NCI-H2171 treated with DMSO at 0.1 percent for 48 hours (cell line): ENCODE results near the gene BANK1.

ENCODE experiments used
- DNase-seq: peaks from one replicate; lab custom pipeline; 2025; lab: John Stamatoyannopoulos, UW

Gene BANK1

DNA sequence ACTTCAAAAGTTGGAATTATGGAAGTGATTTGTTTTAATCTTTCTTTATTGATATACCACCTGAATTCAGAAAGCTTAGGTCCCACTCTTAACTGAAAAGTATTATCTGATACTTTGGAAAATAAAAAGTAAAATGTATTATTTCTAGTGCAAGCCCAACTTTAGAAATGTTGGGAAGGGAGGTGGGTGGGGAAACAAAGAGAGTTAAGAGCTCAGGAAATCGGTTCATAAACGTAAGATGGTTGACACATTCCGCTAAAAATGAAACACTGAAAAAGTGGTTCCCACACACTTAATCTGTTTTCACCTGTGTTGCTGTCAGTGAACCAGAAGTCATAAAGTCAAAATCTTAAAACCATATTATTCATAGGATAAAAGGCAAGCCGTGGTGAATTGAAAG, 237.4 kb downstream of the BANK1 start:
- DNase-seq, result no peak

DNA sequence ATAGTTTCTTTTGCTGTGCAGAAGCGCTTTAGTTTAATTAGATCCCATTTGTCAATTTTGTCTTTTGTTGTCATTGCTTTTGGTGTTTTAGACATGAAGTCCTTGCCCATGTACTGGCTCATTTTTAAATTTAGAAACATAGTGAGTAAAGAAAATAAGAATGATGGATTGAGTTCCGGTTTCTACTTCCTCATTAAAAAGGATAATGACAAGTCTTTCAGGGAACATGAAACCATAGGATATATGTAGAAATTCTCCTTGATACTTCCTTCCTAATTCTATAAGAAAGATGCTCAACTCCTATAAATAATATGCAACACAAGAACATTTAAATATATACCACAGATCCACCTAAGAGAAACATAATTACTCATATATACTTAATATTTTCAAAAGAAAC, 240.9 kb downstream of the BANK1 start:
- DNase-seq, result no peak

DNA sequence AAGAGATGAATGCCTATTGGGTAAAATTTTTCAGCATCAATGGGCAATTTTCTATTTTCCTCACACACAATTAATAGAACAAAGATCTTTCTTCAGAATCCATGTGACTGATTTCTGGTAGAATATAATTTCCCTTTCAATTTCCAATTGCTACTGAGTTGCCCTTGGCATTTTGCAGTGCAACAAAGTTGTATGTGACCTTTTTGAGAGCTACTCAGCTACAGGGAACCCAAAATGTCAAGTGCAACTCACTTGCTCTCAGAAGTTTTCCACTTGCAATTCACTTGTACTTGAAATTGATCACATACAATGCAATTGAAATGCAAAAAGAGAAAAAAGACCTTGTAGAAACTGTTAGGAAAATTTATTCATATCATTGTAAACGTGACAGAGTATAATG, 245.5 kb downstream of the BANK1 start:
- DNase-seq, result peak; percentile 16

DNA sequence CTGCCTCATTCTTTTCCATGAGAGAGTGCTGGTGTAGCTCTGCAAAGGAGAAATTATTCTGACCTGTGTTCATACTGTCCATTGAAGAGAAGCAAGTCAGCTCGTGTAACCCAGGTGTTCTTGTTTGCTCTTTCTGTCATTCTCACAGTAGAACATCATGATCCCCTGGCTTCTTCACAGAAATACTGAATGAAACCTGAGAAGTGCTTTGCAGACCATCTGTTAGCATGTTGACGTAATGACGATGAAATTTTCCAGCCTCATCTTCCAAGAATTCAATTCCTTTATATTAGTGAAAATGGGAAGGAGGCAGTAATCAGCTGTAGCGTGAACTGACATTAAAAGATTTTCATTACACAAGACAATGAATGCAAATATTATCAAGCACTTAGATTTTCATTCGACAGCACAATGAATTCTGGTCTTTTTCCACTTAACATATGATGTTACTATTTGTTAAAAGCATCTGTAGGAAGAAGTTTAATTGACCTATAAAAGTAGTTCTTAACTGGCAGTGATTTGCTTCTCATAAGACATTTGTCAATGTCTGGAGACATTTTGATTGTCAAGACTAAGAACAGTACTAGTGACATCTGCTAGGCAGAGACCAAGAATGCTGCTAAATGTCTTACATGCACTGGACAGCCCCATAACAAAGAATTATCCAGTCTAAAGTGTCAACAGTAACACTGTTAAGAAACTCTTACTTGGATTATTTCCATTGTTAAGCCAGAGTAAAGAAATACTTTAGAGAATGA, 246.3 kb downstream of the BANK1 start:
- peak; percentile 90 for DNase-seq

DNA sequence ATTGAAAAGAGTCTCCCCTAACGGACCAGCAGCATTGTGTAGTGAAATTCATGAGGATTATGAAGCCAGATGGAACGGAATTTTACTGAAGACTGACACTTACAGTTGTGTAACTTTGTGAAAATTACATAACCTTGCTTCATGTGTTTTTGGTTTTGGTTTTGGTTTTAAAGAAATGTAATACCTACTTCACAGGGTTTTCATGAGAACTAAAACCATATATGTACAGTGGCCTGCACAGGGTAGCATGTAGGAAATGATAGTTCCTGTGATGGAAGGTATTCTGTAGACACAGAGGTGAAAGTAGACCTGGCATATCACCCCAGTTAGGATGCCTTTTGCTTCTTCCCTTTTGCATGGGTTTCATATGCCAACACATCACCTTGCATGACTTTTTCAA, 247.0 kb downstream of the BANK1 start:
- peak; percentile 14 for DNase-seq

DNA sequence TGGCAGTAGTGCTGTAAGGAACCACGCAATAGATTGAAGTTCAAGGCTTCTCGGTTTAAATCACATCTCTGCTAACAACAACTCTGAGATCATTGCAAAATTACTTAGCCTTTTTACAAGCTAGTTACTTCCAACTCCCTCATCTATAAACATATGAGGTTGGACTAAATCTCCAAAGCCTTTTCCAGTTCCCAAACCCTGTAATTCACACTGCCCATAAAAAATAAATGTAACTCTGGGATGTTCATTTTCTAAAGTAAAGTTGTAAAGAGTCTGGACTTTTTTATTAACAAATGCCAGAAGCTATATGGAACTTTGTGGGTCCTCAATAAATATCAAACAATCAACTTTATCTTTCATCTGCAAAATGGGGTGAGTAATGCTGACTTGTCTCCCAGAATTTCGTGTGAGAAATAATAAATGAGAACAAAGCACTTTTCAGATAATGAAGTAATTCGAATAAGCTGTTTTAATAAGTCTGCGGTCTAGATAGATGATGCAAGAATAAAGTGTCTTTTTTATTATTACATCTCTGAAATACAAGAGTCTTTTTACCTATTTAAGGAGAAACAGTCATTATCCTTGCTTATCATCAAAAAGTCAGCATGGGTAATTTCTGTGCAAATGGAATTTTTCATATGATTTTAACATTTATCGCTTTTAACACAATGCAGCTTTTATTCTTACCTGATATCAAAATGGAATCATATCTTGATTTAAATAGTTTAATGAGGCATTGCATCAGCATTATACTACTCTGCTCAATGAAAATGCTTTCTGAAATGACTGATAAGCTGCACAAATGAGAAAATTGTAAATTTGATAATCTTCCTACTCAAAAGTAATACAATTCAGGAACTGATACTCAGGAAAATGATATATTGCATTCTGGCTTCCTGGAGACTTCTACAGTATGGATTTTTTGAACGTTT, 252.6 kb downstream of the BANK1 start:
- DNase-seq, result no peak

DNA sequence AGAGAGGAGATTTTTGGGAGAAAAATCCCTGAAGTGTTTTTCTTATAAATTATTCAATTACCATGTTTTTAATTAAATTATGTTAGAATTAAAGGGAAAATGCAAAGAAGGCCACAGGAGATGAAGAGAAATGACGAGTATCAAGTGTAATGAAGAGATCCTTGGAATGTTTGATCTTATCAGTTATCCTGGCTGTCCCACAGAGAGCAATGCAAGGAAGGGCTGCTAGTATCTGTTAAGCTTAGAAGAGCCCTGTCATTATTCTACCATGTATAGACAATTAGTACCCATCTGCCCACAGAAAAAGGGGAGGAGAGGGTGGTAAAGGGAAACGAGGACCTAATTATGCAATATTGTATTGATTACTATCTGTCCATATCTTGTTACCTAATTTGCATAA, 257.1 kb downstream of the BANK1 start:
- DNase-seq, result peak; percentile 17

DNA sequence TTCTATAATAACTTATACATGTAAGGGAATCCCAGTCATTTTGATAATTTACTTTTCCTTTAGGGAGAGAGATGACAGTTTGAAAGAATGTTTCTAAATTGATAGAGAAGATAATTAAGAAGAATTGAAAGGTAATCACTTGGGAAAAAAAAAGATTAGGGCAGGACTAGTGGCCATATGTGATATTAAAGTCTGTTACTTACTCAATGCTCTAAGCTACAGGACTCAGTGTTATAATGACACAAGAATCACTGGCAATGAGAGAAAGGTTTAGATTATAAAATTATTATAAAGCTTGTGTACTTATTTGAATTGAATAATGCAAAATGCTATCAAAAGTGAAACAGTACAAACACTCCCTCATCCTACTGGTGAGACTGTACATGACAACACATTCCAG, 265.3 kb downstream of the BANK1 start:
- no peak for DNase-seq

DNA sequence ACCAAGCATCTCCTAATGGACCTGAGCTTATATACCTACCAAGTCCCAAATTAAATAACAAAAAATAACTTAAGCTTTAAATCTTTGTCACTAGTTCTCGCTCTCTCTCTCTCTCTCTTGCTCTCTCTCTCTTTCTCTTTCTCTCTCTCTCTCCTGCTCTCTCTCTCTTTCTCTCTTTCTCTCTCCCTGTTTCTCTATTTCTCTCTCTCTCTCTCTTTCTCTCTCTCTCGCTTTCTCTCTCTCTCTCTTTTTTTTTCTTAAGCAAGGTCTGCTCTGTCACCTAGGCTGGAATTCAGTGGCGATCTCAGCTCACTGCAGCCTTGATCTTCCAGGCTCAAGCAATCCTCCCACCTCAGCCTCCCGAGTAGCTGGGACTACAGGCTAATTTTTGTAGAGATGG, 266.6 kb downstream of the BANK1 start:
- DNase-seq, result no peak

DNA sequence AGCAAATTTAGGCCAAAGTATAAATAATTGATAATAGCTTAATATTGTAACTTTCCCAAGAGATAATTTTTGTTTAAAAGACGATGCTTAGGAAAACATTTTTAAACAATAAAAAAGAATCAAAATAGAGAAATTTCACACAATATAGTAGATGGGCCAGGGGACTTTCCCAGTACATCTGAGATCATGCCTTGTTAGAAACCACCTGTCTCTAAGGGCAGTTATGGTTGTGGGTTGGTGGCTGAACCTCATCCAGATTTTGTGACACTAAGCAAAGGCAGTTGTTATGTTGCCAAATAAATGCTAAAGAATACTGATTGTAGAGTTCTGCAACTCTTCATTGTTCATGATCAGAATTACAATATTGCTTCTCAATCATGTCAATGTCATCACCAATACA, 270.6 kb downstream of the BANK1 start:
- DNase-seq, result no peak

DNA sequence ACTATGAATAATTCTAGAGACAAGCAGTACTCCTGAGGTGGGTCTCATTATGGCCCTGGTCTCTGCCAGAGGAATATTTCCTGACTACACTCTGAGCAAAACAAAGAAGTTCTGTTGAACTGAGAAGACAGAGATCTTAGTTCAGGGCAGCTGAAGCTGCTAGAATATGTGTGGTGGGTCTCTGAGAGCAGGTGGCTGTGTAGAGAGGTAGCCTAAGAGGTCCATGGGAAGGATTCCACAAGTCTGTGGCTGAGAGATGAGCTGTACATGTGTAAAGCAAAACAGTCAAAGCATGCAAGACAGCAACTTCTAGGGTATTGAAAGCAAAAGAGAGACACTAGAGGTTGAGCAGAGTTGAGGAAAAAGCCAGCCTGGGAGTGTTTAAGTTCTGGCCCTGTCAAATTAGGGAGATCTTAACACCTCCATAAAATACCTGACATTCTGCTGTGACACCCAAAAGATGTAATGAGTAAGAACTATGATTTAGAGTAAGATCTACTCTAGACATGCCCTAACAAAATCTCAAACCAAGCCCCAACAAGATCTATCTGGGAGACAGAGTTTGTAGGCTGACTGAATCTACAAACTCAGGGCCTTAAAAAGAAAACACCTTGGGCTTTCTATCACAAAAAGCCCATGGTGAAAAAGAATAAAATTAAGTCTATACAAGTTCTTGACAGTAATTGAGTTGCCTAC, 274.4 kb downstream of the BANK1 start:
- DNase-seq, result no peak

DNA sequence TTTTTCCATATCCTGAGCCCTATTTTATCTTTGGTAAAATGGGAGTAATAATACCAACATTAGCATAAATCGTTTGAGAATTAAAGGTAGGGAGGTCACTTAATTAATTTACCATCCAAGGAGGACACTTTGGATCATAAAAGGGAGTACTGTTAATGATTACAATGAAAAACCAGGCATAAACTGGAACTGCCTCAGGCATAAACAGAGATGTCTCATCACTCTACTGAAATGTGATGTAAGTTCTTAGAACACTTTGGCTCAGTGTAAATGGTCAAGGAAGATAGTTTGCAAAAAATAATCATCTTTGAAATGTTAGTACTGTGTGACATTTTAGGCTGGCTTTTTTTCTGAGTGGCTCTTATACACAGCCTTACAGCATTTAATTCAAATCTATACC, 286.1 kb downstream of the BANK1 start:
- DNase-seq, result no peak

DNA sequence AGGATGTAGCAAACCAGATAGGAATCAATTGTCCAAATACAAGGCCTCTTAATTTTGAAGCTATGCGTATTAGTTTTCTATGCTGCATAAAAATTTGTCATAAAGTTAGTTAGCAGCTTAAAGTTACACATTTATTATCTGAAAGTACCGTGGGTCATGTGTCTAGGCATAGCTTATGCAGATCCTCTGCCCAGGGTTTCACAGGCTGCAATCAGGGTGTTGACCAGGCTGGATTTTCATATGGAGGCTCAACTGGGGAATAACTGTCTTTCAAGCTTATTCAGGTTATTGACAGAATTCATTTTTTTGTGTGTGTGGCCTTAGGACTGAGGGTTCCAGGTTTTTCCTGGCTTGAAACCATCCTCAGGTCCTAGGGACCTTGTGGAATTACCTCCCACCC, 289.7 kb downstream of the BANK1 start:
- no peak for DNase-seq

DNA sequence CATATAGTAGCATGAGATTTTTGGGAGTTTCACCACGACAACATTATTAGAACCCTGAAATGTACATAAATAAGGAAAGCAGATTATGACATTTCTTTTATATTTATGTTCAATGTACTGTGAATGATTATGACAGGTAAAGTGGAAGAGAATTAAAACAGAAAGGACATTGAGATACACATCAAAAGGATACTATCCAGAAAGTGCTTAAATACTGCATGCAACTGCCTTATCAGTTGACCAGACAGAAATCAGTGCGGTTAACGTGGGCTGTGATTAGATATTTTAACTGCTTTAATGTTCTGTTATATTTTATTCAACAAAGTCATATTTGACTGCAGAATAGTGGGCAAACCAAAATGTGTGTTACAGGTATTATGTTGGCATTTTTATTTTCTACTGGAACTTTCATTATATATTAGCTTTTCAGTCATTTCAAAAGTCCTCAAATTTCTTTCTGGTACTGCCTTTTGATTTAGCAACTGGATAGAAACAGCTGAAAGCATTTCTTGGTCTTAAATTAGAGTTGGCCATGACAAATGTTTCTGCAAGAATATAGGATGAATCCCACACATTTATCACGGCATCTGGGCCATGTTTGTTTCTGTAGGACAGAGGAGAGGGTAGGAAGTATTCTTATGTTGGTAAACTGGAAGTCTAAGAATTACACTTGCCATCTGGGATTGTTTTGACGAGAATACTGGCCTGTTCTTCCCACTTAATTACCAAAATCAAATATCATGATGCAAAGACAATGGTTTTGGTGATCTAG, 299.5 kb downstream of the BANK1 start:
- DNase-seq, result no peak

DNA sequence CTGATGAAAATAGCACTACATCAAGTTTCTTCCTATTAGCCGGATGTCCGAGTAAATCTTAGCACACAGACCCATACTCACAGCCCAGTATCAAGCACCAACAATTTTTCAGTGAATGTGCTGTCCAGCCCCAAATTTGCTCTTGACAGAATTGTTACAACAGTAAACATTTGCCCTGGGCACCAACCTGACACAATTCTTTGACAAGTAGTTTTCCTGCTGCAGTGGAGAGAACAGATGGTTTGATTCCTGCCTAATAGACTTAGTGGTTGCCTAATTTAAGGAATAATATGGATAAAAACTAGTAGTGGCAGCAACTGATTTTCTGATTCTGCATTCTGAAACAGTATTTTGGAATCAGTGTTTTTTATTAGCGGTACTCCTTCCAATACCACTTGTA, 301.1 kb downstream of the BANK1 start:
- DNase-seq, result no peak

DNA sequence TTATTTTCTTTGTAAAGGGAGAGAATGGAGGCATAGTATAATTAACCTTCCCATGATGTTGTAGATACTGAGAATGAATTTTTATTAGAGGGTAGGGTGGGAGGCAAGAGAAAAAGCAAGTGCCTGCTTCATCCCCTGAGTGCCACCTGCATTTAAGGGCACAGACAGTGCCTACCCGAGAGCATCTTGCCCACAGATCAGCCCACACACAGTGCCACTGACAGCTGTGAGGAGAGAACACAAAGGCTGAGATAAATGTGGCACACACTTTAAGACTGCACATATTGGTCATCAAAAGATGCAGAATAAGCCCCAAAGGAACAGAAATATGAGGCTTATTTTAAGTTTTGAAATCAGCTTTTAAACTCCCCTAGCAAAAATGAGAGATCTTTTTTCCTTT, 304.0 kb downstream of the BANK1 start:
- no peak for DNase-seq

DNA sequence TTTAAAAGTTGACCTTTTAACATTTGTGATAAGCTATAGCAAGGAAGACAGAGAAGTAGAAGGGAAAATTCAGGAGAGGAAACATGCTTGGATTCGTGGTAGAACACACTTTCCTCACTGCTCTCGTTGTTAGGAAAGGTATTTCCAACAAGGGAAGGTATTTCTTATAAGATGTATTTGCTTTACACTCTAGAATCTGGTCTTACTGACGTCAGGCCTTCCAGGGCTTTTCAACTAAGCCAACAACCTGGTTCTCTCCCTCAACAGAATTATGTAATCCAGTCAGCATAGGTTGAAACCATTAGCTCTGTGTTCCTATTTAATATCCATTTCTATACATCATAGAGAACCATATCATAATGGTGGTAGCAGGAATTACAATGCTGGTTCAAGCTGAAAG, 312.8 kb downstream of the BANK1 start:
- DNase-seq, result no peak

DNA sequence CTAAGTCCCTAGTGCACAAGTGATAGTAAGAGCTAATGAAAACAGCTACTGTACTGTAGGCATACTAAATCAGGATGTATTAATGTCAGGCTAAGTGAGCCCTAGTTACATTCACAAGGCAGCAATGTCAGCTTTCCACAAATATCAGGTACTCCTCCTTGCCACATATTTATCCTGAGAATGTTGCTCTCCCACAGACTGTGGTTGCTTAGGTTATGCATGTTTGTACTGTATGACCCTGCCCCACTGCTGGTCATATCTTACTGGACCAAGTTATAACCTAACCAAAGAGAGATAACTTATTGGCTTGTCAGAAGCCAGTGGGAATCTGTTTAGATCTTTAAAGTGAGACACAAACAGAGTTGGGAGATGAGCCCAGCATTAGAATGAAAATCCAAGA, 313.7 kb downstream of the BANK1 start:
- no peak for DNase-seq

DNA sequence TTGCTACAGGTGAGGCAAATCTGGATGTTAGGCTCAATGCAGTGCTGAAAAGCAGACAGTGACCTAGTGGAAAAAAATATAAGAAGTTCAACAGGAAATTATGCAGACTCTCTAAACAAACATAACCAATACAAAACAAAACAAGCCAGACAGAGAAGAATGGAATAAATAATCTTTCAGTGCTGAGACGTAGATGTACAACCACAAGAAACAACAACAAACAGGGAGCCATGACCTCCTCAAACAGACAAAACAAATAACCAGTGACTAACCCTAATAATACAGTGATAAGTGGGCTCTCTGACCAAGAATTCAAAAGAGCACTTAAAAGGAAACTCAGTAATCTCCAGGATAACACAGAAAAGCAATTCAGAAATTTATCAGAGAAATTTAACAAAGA, 315.5 kb downstream of the BANK1 start:
- no peak for DNase-seq

DNA sequence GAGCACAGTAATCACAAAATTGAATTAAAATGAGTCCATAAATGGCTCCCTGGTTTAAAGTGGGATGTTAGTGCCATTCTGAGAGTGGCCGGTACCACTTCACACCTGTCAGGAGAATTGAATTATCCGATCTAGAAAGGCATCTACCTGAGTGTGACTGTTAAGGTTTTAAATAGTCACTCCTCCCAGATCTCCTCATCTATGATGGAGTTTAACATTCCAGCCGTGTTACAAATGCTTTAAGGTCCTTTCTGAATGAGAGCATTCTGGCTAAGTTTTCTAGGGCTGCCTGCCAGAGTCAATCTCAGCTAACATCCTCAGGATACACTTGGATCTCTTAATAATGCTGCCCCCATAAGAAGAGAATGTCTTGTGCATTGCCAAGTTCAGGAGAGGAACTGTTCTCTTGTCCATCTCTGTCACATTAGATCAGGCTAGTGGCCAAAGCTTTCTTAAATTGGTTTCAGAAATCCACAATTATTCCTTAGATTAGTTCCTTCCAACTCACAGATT, 323.6 kb downstream of the BANK1 start:
- DNase-seq, result no peak

DNA sequence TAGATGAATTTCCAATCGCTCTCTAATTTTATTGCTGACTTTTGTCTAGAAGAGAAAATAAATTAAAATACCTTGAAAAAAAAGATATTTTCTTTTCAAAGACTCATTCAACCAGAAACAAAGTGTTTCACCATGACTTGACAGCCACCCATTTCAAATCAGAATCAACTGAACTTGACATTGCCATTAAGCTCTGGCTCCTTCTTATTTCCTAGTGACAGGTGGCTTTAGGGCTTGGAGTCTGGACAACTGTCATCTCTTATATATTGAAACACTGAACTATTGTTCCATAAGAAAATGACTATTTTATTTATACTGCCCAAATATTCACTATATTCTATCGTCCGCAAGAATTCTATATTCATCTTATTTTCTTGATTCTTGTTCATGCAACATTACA, 325.6 kb downstream of the BANK1 start:
- peak; percentile 2 for DNase-seq

DNA sequence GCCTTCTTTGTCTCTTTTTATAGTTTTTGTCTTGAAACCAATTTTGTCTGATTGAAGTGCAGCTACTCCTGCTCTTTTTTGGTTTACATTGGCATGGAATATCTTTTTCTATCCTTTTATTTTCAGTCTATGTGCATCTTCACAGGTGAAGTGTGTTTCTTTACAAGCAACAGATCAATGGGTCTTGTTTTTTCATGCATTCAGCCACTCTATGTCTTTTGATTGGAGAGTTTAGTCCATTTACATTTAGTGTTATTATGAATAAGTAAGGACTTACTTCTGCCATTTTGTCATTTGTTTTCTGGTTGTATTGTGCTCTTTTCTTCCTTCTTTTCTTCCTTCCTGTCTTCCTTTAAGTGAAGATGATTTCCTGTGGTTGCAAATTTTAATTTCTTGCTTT, 330.3 kb downstream of the BANK1 start:
- DNase-seq, result no peak
